HG03460 (cell line): Measurements from ENCODE around the gene CSMD2.

Source experiments
- ATAC-seq: cut with Tn5 transposase; IDR thresholded peaks from one replicate; pipeline ENCODE4 v1.9.1; 2021; ENCODE audit not compliant: unreplicated experiment

CSMD2 gene

GRCh38 chr1:34156739-34157138, 8.3 kb downstream of the CSMD2 start:
- no peak for ATAC-seq

GRCh38 chr1:34155860-34156259, 9.2 kb downstream of the CSMD2 start:
- ATAC-seq: no peak

GRCh38 chr1:34153246-34153645, 11.8 kb downstream of the CSMD2 start:
- no peak for ATAC-seq

- ATAC-seq: no peak
Measured at GRCh38 chr1:34149501-34149900, 15.5 kb downstream of the CSMD2 start.

GRCh38 chr1:34147301-34147700, 17.7 kb downstream of the CSMD2 start:
- ATAC-seq: no peak

GRCh38 chr1:34144766-34145165, 20.3 kb downstream of the CSMD2 start:
- ATAC-seq: no peak

- no peak for ATAC-seq
Measured at GRCh38 chr1:34143975-34144374, 21.1 kb downstream of the CSMD2 start.

GRCh38 chr1:34140011-34140676, 24.9 kb downstream of the CSMD2 start:
- ATAC-seq: no peak

GRCh38 chr1:34137411-34137810, 27.6 kb downstream of the CSMD2 start:
- ATAC-seq: no peak

- ATAC-seq: no peak
Measured at GRCh38 chr1:34132161-34132420, 32.9 kb downstream of the CSMD2 start.

- no peak for ATAC-seq
Measured at GRCh38 chr1:34131396-34132160, 33.5 kb downstream of the CSMD2 start.

- ATAC-seq: no peak
Measured at GRCh38 chr1:34130306-34130705, 34.7 kb downstream of the CSMD2 start.

GRCh38 chr1:34129630-34130029, 35.4 kb downstream of the CSMD2 start:
- no peak for ATAC-seq

- no peak for ATAC-seq
Measured at GRCh38 chr1:34128186-34128889, 36.7 kb downstream of the CSMD2 start.

GRCh38 chr1:34127006-34128000, 37.7 kb downstream of the CSMD2 start:
- no peak for ATAC-seq

- ATAC-seq: no peak
Measured at GRCh38 chr1:34126486-34126885, 38.5 kb downstream of the CSMD2 start.

GRCh38 chr1:34125721-34126380, 39.2 kb downstream of the CSMD2 start:
- ATAC-seq: no peak

- ATAC-seq: no peak
Measured at GRCh38 chr1:34122080-34122932, 42.7 kb downstream of the CSMD2 start.

- no peak for ATAC-seq
Measured at GRCh38 chr1:34115233-34115632, 49.8 kb downstream of the CSMD2 start.

- no peak for ATAC-seq
Measured at GRCh38 chr1:34113887-34114286, 51.1 kb downstream of the CSMD2 start.
